GM12891 (cell line): ENCODE measurements around the gene ZBTB39.

Experiments used
- DNase-seq: peaks from one replicate; pipeline ENCODE4 v3.0.0; 2011; ENCODE audit warnings: low spot score; ENCODE audit not compliant: insufficient read length
- FAIRE-seq: peaks from 2 replicates; lab custom pipeline; 2011; peaks lifted over from hg19 to GRCh38; lab: Jason Lieb, UNC
- PAX5 ChIP-seq: IDR thresholded peaks from 2 replicates; pipeline ENCODE4 v1.6.1; 2011; ENCODE audit warnings: low read length, moderate library complexity, mild to moderate bottlenecking; ENCODE audit not compliant: insufficient read depth, severe bottlenecking
- POLR2A ChIP-seq: IDR thresholded peaks from 2 replicates; pipeline ENCODE4 v1.6.1; 2011; ENCODE audit warnings: low read depth, low read length, control low read depth
- POLR2AphosphoS5 ChIP-seq: IDR thresholded peaks from 2 replicates; pipeline ENCODE4 v1.6.1; 2011; ENCODE audit warnings: low read depth, low read length, control low read depth
- POU2F2 ChIP-seq: IDR thresholded peaks from 2 replicates; pipeline ENCODE4 v1.6.1; 2011; ENCODE audit warnings: low read depth, mild to moderate bottlenecking, control low read depth, low read length, moderate library complexity
- SPI1 ChIP-seq: IDR thresholded peaks from 2 replicates; pipeline ENCODE4 v1.6.1; 2011; ENCODE audit warnings: low read depth, low read length, control low read depth
- TAF1 ChIP-seq: IDR thresholded peaks from 2 replicates; pipeline ENCODE4 v1.6.1; 2011; ENCODE audit warnings: low read depth, low read length, control low read depth

ZBTB39 gene

GRCh38 chr12:57046947-57047890 lies 40.9 kb upstream of the ZBTB39 start:
- FAIRE-seq (peak; percentile 91), DNase-seq (no peak)
- TF ChIP-seq SPI1 (peak; percentile 85), PAX5 (no peak)

GRCh38 chr12:57046086-57046791 lies 39.9 kb upstream of the ZBTB39 start:
- DNase-seq (no peak), FAIRE-seq (peak; percentile 33)
- TF ChIP-seq POLR2A (no peak), POU2F2 (no peak), PAX5 (no peak), POLR2AphosphoS5 (no peak), TAF1 (no peak), SPI1 (no peak)

- DNase-seq (no peak), FAIRE-seq (peak; percentile 16)
Observed at GRCh38 chr12:57044889-57045288, 38.5 kb upstream of the ZBTB39 start.

GRCh38 chr12:57044468-57044867 lies 38.1 kb upstream of the ZBTB39 start:
- no peak for DNase-seq
- TF ChIP-seq POLR2AphosphoS5 (no peak), SPI1 (no peak), PAX5 (no peak), POU2F2 (no peak), POLR2A (no peak), TAF1 (no peak)
- no peak for FAIRE-seq

More at GRCh38 chr12:57044889-57045288, 38.5 kb upstream of the ZBTB39 start:
- no peak for TF ChIP-seq TAF1
- TF ChIP-seq POU2F2: no peak
- TF ChIP-seq POLR2A: no peak
- no peak for TF ChIP-seq POLR2AphosphoS5
- no peak for TF ChIP-seq PAX5
- TF ChIP-seq SPI1: no peak

GRCh38 chr12:57042695-57043094 lies 36.3 kb upstream of the ZBTB39 start:
- DNase-seq (no peak), FAIRE-seq (no peak)
- TF ChIP-seq POLR2AphosphoS5 (no peak), POLR2A (no peak)

- DNase-seq: no peak
- FAIRE-seq: peak; percentile 13
- TF ChIP-seq TAF1 (no peak), POLR2AphosphoS5 (no peak), POLR2A (no peak), SPI1 (no peak), POU2F2 (no peak), PAX5 (no peak)
Observed at GRCh38 chr12:57040750-57041149, 34.4 kb upstream of the ZBTB39 start.

GRCh38 chr12:57040211-57040610 lies 33.9 kb upstream of the ZBTB39 start:
- DNase-seq (no peak), FAIRE-seq (no peak)
- TF ChIP-seq SPI1 (no peak), POLR2AphosphoS5 (no peak), PAX5 (no peak), TAF1 (no peak), POLR2A (no peak), POU2F2 (no peak)

- no peak for DNase-seq
- FAIRE-seq: no peak
- TF ChIP-seq SPI1: no peak
- no peak for TF ChIP-seq PAX5
- TF ChIP-seq POLR2AphosphoS5: no peak
- no peak for TF ChIP-seq TAF1
- no peak for TF ChIP-seq POU2F2
Observed at GRCh38 chr12:57039016-57039798, 32.9 kb upstream of the ZBTB39 start.

GRCh38 chr12:57037264-57037663 lies 30.9 kb upstream of the ZBTB39 start:
- no peak for FAIRE-seq
- no peak for TF ChIP-seq PAX5
- TF ChIP-seq POLR2AphosphoS5: no peak
- no peak for TF ChIP-seq POLR2A
- no peak for TF ChIP-seq POU2F2
- TF ChIP-seq TAF1: no peak
- TF ChIP-seq SPI1: no peak

More at GRCh38 chr12:57037264-57037663, 30.9 kb upstream of the ZBTB39 start:
- no peak for DNase-seq
